NCI-H2227 (cell line): ENCODE measurements around the gene CAPRIN1.
A peak's percentile ranks its signal among the peaks of the same experiment; 100 is the strongest.
"Not testable (repeated sequence)": the region's sequence is repeated elsewhere in the genome, so short reads cannot be mapped to it uniquely, and the experiment has no call there.

ENCODE experiments used
- DNase-seq: peaks from one replicate; lab custom pipeline; 2025; ENCODE audit not compliant: unreplicated experiment; lab: John Stamatoyannopoulos, UW

The CAPRIN1 gene

GRCh38 chr11:34084637-34085036 lies 33.1 kb downstream of the CAPRIN1 start:
- DNase-seq: no peak

- no peak for DNase-seq
These were observed 35.2 kb downstream of the CAPRIN1 start for GRCh38 chr11:34086554-34087283.

GRCh38 chr11:34091825-34092224 lies 40.3 kb downstream of the CAPRIN1 start:
- DNase-seq: no peak

GRCh38 chr11:34094900-34095299 lies 43.4 kb downstream of the CAPRIN1 start:
- not testable (repeated sequence) for DNase-seq

GRCh38 chr11:34098813-34099212 lies 47.3 kb downstream of the CAPRIN1 start:
- no peak for DNase-seq

GRCh38 chr11:34104680-34105078 lies 53.1 kb downstream of the CAPRIN1 start:
- DNase-seq: no peak

GRCh38 chr11:34105079-34105956 lies 53.8 kb downstream of the CAPRIN1 start, which contains the start of gene NAT10:
TSS of gene NAT10 (plus strand) at chr11:34105629. CDS start at chr11:34108226, 2,597 bp downstream.
- DNase-seq: peak; percentile 99

- DNase-seq: no peak
These were observed 54.5 kb downstream of the CAPRIN1 start for GRCh38 chr11:34105957-34106504.

- DNase-seq: no peak
These were observed 60.3 kb downstream of the CAPRIN1 start for GRCh38 chr11:34111722-34112270.

GRCh38 chr11:34114014-34114413 lies 62.5 kb downstream of the CAPRIN1 start:
- no peak for DNase-seq

GRCh38 chr11:34114471-34114870 lies 62.9 kb downstream of the CAPRIN1 start:
- no peak for DNase-seq

GRCh38 chr11:34120651-34121050 lies 69.1 kb downstream of the CAPRIN1 start:
- no peak for DNase-seq

- no peak for DNase-seq
These were observed 73.5 kb downstream of the CAPRIN1 start for GRCh38 chr11:34124885-34125668.

- no peak for DNase-seq
These were observed 75.7 kb downstream of the CAPRIN1 start for GRCh38 chr11:34126959-34127848.

GRCh38 chr11:34128824-34129223 lies 77.3 kb downstream of the CAPRIN1 start:
- no peak for DNase-seq

- DNase-seq: no peak
These were observed 80.9 kb downstream of the CAPRIN1 start for GRCh38 chr11:34132261-34132965.

GRCh38 chr11:34134765-34135164 lies 83.2 kb downstream of the CAPRIN1 start:
- no peak for DNase-seq

GRCh38 chr11:34135439-34135838 lies 83.9 kb downstream of the CAPRIN1 start:
- DNase-seq: no peak

GRCh38 chr11:34136420-34136819 lies 84.9 kb downstream of the CAPRIN1 start:
- no peak for DNase-seq
